ENCODE results near the gene P2RY12. TPM values are rescaled to one million over a fixed set of nuclear protein-coding genes. Genes with fewer than 3 reads are reported as not detected.

P2RY12 gene
- total and polyA plus RNA-seq, 10 of the 15 experiments (the other 5 are each of a cell fraction or from before 2014, with no cell fraction given), result 0.27 to 1.0 (median 0.66) TPM; not detected in 2

- TF ChIP-seq ZBTB4 (CRISPR knock-in tag; IDR thresholded peaks at IDR 0.05), result no peak
Measured at GRCh38 chr3:151387432-151387831, 2.9 kb upstream of the P2RY12 start (continued).

GRCh38 chr3:151386056-151386455 lies 1.5 kb upstream of the P2RY12 start:
- Histone ChIP-seq H3K27me3 (replicated peaks in 1 of 2; ENCODE audit: control insufficient read depth in 2 of 2, insufficient read depth in 2 of 2, low read length in 1 of 2) (no peaks in the 10 kb centered on the region), H3K9me3 (replicated peaks; ENCODE audit: control insufficient read depth, insufficient read depth, low read length) (no peaks in the 10 kb centered on the region), H3K27ac (ENCODE audit: control insufficient read depth, insufficient read depth) (no peak overlapping the region), H3K4me2 (ENCODE audit: control insufficient read depth, insufficient read depth) (no peak overlapping the region), H2AFZ (ENCODE audit: control insufficient read depth, low read depth, low read length) (no peak overlapping the region), H3K9ac (ENCODE audit: control insufficient read depth, insufficient read depth, low read length) (no peak overlapping the region), H3K4me1 (ENCODE audit: control insufficient read depth, insufficient read depth, low read length) (peaks cover 16% of the 10 kb centered on the region; the same call in 1 of the 2 replicates), H3K4me3 (no peak overlapping the region), H3K79me2 (ENCODE audit: control insufficient read depth, insufficient read depth, low read length) (no peaks in the 10 kb centered on the region), H3K36me3 (ENCODE audit: control insufficient read depth in 2 of 2, insufficient read depth in 2 of 2, low read length in 1 of 2) (no peaks in the 10 kb centered on the region), H4K20me1 (ENCODE audit: control insufficient read depth, insufficient read depth) (no peaks in the 10 kb centered on the region)
- ATAC-seq (no peak), DNase-seq (ENCODE audit: low read depth, low spot score) (no peak), FAIRE-seq (no peak)
- no TSS peak for BruUV-seq (replicated peaks)
- in situ Hi-C loops (cut with MboI), result no loop called here
- CTCF ChIA-PET, result interaction anchor here (1.5 to 6.1 kb wide), 3 partner anchors 8 to 40 kb away, joined by 3 to 39 read pairs (median 6); no protein-coding TSS in a partner anchor
- POLR2A ChIA-PET, result no interaction called here
- WGBS (ENCODE audit: insufficient coverage, insufficient replicate concordance, low lambda C conversion rate, missing lambda C conversion rate), result 99% methylated on average over 4 of the region's 4 CpGs
- SMC1A ChIA-PET (ENCODE audit: uncharacterized antibody, unreplicated experiment), result interaction anchor here (0.7 to 4.3 kb wide), 4 partner anchors 9 to 31 kb away, joined by 3 to 39 read pairs (median 14); no protein-coding TSS in a partner anchor
- RAD21 ChIA-PET (ENCODE audit: unreplicated experiment), result interaction anchor here (0.5 to 1.3 kb wide), 3 partner anchors 10 to 81 kb away, joined by 3 read pairs; no protein-coding TSS in a partner anchor
- intact Hi-C loops (cut with micrococcal nuclease; ENCODE audit: unreplicated experiment), result no loop called here
- TF ChIP-seq CBX3 (IDR thresholded peaks at IDR 0.05; ENCODE audit: borderline replicate concordance, low read depth), result no peak
- no peak for TF ChIP-seq IKZF1 (conservative IDR thresholded peaks at IDR 0.05)
- TF ChIP-seq USF1 (IDR thresholded peaks at IDR 0.05; ENCODE audit: borderline replicate concordance, extremely low read length, insufficient read depth, low read depth, low read length), result no peak
- no peak for TF ChIP-seq POLR2AphosphoS5 (IDR thresholded peaks at IDR 0.05; ENCODE audit: low read length)
- TF ChIP-seq ZNF592 (IDR thresholded peaks at IDR 0.05), result no peak
- no peak for TF ChIP-seq PKNOX1 (IDR thresholded peaks at IDR 0.05)
- no peak for TF ChIP-seq MEF2A (IDR thresholded peaks at IDR 0.05; ENCODE audit: insufficient read depth, low read depth, low read length)
- no peak for TF ChIP-seq RB1 (IDR thresholded peaks at IDR 0.05; ENCODE audit: borderline replicate concordance)
- TF ChIP-seq RUNX3 (IDR thresholded peaks at IDR 0.05; ENCODE audit: low read length), result no peak
- TF ChIP-seq JUND (IDR thresholded peaks at IDR 0.05; ENCODE audit: low read depth, low read length), result no peak
